ENCODE data around the gene GHDC.
"Not testable (repeated sequence)": the region's sequence is repeated elsewhere in the genome, so short reads cannot be mapped to it uniquely, and the experiment has no call there.

Gene GHDC

GRCh38 chr17:42159796-42160530 lies 34.3 kb downstream of the GHDC start:
- DNase-seq (ENCODE audit: extremely low read depth in 1 of 2, low read depth in 1 of 2), result no peak

GRCh38 chr17:42155614-42156045 lies 38.7 kb downstream of the GHDC start:
- DNase-seq (ENCODE audit: extremely low read depth in 1 of 2, low read depth in 1 of 2), result no peak

- no peak for DNase-seq (ENCODE audit: extremely low read depth in 1 of 2, low read depth in 1 of 2)
Measured at GRCh38 chr17:42153919-42154742, 40.2 kb downstream of the GHDC start.

- no peak for DNase-seq (ENCODE audit: extremely low read depth in 1 of 2, low read depth in 1 of 2)
Measured at GRCh38 chr17:42146911-42147607, 47.2 kb downstream of the GHDC start.

GRCh38 chr17:42143138-42143537 lies 51.2 kb downstream of the GHDC start:
- not testable (repeated sequence) for DNase-seq (ENCODE audit: extremely low read depth in 1 of 2, low read depth in 1 of 2)

- DNase-seq (ENCODE audit: extremely low read depth in 1 of 2, low read depth in 1 of 2), result no peak
Measured at GRCh38 chr17:42142371-42142896, 51.9 kb downstream of the GHDC start.

- no peak for DNase-seq (ENCODE audit: extremely low read depth in 1 of 2, low read depth in 1 of 2)
Measured at GRCh38 chr17:42141382-42141781, 52.9 kb downstream of the GHDC start.

GRCh38 chr17:42140690-42141089 lies 53.6 kb downstream of the GHDC start:
- not testable (repeated sequence) for DNase-seq (ENCODE audit: extremely low read depth in 1 of 2, low read depth in 1 of 2)
